Spleen (tissue), 7 donors: ENCODE results near the gene SGIP1.

Experiments used
- POLR2A ChIP-seq, 3 donors: fragments of 450-650 bp; IDR thresholded peaks; one replicate each; pipeline ENCODE4 v1.5.1; 2017; ENCODE audit warnings: antibody characterized with exemption in 3 of 3, mild to moderate bottlenecking in 1 of 3
- POLR2AphosphoS5 ChIP-seq, 3 donors: sonication (generic); formaldehyde crosslinking; IDR thresholded peaks; one replicate each; pipeline ENCODE4 v1.5.1; 2017; ENCODE audit warnings: antibody characterized with exemption in 3 of 3
- TF ChIP-seq, protein P1 (sequence below), 11 experiments: fragments of 200-600 bp in 7 of 11; fragments of 450-650 bp in 4 of 11; sonication (generic) in 4 of 11; IDR thresholded peaks in 8 of 11; conservative IDR thresholded peaks in 3 of 11; 1 replicate in 7 of 11; 2 replicates in 4 of 11; pipeline versions ENCODE4 v1.4.0 to v1.8.0; 2016 to 2021; ENCODE audit warnings: antibody characterized with exemption in 11 of 11, inconsistent platforms in 4 of 11, mild to moderate bottlenecking in 1 of 11
- donor health status: DM: no; HTN: no; CAD: no; lungs with moderate emphysema.
- donor health status: DM: no; HTN: no; CAD: no.
- donor health status: DM: no; HTN: no; CAD: no.

DNA sequence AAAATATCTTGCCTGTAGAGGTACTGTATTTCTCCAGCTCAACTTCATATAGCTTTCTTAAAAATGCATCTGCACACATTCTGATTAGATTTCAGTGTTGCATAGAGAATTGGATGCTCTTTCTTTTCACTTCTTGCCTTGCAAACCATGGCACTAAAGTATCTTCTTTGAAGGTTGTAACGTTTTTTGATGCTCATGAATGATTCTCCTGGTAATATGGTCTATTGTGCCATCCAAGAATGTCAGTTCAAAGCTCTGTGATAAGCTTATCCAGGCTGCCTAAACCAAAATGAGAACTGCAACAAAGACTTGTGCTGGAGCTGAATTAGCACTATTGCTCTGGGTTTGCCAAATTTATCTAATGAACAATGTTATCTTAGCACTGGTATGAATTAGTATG lies 1.9 kb downstream of the SGIP1 start:
- TF ChIP-seq, protein P1, sequence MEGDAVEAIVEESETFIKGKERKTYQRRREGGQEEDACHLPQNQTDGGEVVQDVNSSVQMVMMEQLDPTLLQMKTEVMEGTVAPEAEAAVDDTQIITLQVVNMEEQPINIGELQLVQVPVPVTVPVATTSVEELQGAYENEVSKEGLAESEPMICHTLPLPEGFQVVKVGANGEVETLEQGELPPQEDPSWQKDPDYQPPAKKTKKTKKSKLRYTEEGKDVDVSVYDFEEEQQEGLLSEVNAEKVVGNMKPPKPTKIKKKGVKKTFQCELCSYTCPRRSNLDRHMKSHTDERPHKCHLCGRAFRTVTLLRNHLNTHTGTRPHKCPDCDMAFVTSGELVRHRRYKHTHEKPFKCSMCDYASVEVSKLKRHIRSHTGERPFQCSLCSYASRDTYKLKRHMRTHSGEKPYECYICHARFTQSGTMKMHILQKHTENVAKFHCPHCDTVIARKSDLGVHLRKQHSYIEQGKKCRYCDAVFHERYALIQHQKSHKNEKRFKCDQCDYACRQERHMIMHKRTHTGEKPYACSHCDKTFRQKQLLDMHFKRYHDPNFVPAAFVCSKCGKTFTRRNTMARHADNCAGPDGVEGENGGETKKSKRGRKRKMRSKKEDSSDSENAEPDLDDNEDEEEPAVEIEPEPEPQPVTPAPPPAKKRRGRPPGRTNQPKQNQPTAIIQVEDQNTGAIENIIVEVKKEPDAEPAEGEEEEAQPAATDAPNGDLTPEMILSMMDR (IDR thresholded peaks at IDR 0.05 in 8 of 11, conservative IDR thresholded peaks at IDR 0.05 in 3 of 11) = no peak
- TF ChIP-seq POLR2AphosphoS5 (IDR thresholded peaks at IDR 0.05) = no peak
- no peak for TF ChIP-seq POLR2A (IDR thresholded peaks at IDR 0.05)
